ENCODE results near the gene NHLRC4.

- no peak for TF ChIP-seq CTCF (IDR thresholded peaks at IDR 0.05)
- TF ChIP-seq POLR2A (IDR thresholded peaks at IDR 0.05), result no peak
These were observed 28.3 kb downstream of the NHLRC4 start for GRCh38 chr16:595094-595528.
